DOHH2 (cell line): Measurements from ENCODE around the gene WDR27.

Source experiments
- CTCF ChIP-seq: fragments of 200-600 bp; sonication (generic); IDR thresholded peaks from one replicate; pipeline ENCODE4 v1.5.1; 2014; ENCODE audit warnings: antibody characterized with exemption, mild to moderate bottlenecking, low read depth, low read length; ENCODE audit not compliant: poor library complexity, severe bottlenecking
- EZH2phosphoT487 ChIP-seq: fragments of 200-600 bp; sonication (generic); IDR thresholded peaks from 2 replicates; pipeline ENCODE4 v1.6.1; 2017; ENCODE audit warnings: borderline replicate concordance, mild to moderate bottlenecking, antibody characterized with exemption, low read length, moderate library complexity, mixed read lengths

GRCh38 chr6:169491482-169491881 is 210.3 kb downstream of the WDR27 start:
- no peak for TF ChIP-seq CTCF
- no peak for TF ChIP-seq EZH2phosphoT487
